HG02884 (cell line): ENCODE results near the gene NMRK2.
A peak's percentile ranks its signal among the peaks of the same experiment; 100 is the strongest.
"Not testable (repeated sequence)": the region's sequence is repeated elsewhere in the genome, so short reads cannot be mapped to it uniquely, and the experiment has no call there.

Source experiments
- ATAC-seq: cut with Tn5 transposase; IDR thresholded peaks from one replicate; pipeline ENCODE4 v1.9.1; 2021; ENCODE audit warnings: mild to moderate bottlenecking, moderate library complexity; ENCODE audit not compliant: unreplicated experiment

The NMRK2 gene

DNA sequence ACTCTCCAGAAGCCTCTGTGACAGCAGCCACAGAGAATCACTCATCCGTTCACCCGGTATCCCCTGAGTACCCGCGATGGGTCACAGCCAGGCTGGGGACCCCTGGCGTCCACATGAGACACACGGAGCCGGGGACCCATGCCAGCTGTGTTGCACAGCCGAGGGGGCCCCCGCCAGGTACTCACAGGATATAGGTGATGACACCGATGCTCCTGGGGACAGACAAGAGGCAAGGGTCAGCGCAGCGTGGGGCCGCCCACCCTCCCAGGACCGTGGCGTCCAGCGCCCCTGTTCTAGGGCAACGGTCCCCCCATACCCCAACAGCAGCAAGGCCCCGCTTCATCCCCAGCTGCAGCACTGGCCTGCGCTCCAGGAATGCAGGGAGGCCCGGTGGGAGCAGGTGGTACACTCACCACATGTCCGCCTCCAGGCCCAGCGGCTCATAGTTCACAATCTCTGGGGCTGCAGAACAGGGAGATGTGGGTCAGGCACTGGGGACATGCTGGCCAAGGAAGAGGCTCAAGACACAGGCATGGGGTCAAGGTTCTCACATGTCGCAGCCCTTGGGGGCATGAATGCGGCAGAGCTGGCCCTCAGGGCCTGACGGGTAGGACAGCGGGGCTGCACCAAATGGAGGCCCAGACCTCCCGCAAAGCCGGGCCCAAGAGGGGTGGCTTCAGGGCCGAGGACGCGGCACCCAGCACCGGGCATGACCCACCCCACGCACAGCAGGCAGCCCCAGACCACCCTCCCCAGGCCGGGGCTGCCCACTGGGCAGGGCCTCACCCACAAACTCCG lies 30.8 kb downstream of the NMRK2 start:
- ATAC-seq, result no peak

DNA sequence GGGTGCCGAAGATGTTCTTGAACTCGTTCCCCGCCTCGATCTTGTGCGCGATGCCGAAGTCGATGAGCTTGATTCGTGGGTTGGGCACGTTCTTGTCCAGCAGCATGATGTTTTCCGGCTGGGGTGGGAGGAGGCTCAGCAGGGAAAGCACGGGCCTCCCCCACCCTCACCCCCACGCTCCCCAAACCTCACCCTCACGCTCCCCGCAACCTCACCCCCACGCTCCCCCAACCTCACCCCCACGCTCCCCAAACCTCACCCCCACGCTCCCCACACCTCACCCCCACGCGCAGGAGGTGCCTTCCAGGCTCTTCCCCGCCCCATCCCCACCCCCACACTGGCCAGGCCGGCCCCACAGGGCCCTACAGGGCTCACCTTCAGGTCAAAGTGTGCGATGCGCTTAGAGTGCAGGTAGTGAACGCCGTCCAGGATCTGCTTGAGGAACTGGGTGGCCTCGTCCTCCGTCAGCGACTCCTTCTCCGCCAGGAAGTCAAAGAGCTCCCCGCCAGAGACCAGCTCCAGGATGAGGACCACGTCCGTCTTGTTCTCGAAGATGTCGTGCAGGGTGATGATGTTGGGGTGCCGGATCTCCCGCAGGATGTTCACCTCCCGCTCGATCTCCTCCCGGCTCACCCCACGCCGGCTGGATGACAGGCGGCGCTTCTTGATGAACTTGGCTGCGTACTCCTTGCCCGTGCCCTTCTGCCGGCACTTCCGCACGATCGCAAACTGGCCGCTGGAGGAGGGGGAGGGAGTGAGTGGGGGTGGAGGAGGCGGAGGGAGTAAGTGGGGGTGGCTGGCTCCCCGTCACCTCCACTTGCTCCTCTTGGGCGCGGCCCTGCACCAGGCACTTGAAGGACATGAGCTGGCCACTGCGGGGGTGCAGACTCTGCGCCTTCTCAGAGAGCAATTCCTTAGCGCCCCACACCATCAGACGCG lies 31.7 kb downstream of the NMRK2 start:
- no peak for ATAC-seq

DNA sequence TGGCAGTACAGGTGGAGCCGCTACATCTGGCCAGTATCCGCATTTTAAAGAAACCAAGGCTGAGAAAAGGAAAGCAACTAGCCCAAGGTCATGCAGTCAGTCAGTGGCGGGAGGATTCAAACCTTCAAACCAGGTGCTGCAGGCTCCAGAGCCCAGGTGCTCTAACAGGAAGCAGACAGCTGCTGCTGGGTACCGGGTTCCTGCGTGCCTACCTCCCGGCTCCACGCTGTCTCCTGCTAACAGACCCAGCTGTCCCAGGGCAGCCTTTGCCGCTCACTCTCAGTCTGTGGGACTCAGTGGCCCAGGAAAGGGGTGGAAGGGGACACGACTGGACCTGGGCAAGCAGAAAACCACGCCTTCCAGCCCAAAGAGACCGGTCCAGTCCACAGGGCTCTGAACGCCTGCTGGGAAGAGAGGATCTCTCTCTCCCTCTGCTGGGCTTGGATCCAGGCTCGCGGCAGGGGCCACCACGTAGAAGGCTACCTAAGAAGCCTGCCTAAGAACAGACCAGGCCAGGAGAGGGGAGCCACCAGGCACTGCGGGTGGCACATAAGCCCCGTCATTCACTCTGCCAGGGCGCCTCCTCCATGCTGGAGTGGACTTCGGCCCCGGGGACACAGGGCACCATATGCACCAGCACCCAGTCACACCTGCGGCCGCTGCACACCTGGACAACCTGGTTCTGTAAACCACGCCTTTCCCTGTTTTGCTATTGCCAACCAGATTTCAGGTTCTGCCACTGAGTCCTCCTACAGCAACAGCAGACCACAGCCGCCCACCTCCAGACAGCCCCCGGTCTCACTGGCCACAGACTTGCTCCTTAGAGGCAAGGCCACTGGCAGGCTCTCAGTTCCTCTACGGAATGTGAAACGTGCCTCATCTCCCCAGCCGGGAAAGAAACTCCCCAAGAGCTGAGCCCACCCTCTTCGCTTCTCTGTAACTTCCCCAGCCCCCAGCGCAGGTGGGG lies 33.5 kb downstream of the NMRK2 start:
- ATAC-seq, result no peak

DNA sequence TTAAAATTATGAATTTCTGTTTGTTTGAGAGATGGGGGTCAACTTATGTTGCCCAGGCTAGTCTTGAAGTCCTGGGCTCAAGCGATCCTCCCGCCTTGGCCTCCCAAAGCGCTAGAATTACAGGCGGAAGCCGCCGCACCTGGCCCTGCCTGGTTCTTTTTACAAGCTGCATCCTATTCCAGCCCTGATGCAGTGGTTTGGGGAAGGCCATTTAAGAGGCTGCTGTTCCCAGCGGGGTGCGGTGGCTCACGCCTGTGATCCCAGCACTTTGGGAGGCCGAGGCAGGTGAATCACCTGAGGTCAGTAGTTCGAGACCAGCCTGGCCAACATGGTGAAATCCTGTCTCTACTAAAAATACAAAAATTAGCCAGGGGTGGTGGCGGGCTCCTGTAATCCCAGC lies 35.1 kb downstream of the NMRK2 start:
- not testable (repeated sequence) for ATAC-seq

DNA sequence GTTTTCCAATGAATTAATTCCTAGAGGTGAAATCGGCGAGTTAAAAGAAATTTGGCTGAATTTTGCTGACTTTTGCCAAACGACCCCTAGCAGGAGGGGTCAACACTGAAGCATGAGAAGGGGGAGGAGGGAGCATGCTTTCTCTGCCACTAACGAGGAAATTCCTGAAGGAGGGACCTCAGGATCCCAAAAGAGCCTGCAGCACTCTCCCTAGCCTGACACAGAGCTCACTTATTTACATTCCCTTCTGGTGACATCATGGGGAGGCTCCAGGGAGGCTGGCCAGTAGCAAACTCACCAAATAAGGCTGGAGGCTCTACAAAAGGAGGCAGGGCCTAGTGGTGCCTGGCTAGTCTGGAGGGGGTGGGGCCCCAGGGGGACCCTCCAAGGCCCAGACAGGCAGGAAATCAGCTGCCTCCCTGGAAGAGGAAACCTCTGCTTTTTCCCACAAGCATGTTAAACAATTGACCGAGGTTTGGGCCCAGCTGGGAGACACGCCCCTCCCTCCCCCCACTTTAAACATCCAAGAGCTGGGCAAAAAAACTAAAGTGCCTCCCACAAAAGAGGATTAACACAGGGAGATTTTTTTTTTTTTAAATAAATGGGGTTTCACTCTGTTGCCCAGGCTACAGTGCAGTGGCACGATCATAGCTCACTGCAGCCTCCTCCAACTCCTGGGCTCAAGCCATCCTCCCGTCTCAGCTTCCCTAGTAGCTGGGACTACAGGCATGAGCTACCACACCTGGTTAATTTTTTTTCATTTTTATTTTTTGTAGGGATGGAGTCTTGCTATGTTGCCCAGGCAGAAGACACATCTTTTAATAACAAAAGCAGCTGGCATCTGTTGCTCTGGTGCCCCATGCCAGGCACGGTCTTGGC lies 35.9 kb downstream of the NMRK2 start:
- ATAC-seq, result no peak

GRCh38 chr19:3969435-3970312 lies 36.8 kb downstream of the NMRK2 start:
- ATAC-seq, result no peak

DNA sequence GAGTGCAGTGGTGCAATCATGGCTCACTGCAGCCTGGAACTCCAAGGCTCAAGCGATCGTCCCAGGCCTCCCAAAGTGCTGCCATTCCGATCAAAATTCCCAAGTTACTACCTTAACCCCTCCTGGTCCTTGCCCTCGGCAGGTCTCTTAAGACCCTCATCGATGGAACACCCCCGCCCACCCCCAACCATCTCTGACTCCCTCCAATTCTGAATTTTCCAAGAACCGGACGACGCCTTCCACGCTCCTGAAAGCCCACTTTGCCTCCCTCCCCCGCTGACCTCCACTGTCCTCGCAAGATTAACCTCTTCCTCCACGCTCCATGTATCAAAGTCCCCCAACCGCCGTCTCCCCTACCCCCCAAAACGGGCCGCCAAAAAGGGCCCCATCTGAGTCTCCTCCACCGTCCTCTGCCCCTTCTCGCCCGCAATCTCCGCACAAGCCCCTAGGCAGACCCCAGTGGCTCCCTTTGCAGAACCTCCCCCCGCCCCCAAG lies 37.5 kb downstream of the NMRK2 start:
- no peak for ATAC-seq

DNA sequence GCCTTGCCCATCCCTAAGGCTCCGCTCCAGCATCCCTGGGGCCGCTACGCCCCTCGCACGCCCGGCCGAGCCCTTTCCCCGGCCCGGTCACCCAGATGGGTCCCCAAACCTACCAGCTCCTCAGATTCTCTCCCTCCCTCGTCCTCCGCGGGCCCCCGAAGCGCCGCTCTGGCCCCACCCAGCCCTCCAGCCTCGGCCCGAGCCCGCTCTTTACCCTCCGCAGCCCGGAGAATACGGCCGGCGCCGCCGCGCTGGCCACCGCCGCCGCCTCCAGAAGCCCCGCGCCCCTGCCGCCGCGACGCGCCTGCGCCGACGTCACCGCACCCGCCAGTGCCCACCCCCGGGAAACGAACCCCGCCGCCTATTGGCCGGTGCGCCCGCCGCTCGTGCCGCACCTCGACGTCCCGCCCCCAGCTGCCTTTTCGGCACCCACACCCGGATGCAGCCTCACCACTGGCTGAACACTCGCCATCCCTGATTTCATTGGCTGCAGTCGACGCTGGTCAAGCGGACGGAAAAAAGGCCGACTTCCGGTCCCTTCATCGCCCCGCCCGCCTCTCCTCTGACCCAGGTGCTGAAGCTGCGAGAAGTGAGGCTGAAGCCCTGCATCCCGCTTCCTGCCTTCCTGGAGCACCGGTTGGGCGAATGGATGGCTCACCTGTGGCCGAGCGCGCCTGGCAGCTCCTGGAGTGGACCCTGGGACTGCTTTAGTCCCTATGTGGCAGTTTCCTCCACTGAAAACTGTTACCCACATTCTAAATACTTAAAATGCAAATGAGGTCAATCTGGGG lies 38.1 kb downstream of the NMRK2 start, which contains the start of gene DAPK3:
DAPK3 (minus strand) TSS at position 292 of the 791 bp plus-strand sequence. CDS start 1,364 bp downstream, outside the sequence.
- ATAC-seq, result peak; percentile 79

GRCh38 chr19:3975144-3975543 lies 42.3 kb downstream of the NMRK2 start:
- ATAC-seq, result no peak

GRCh38 chr19:3975637-3976087 lies 42.8 kb downstream of the NMRK2 start:
- no peak for ATAC-seq

DNA sequence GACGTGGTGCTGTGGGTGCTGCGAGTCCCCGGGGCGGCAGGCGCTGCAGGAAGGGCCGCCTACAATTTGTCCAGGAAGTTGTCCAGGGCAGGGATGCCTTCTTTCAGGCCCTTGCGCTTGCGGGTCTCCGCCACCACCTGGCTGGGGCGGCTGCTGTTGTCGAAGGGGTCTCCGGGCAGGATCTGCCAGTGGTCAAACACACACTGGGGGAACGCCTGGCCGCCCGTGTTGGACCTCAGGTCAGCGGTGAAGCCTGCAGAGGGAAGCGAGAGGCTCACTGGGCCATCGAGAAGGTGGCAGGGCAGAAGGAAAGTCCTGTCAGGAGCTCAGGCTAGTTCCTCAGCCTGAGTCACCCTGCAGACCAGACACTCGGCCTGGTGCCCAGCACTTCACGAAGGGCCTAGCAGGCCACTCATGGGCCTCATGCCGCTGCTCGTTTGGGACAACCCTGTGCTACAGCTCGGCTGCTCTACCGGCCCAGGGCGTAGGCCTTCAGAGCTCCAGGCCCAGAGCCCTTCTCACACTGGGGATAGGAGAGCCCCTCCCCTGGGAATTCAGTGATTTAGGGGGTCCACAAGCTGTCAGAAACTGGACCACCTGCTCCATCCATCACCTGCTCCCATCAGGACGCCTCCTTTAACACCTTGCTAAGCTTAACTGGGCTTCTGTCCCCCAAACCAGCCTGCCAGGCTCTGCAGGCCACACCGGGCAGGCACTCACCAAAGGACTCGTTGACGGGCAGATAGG lies 43.8 kb downstream of the NMRK2 start:
- ATAC-seq, result no peak

- ATAC-seq, result no peak
These were observed 44.6 kb downstream of the NMRK2 start for GRCh38 chr19:3977242-3978143.

- ATAC-seq, result no peak
These were observed 45.3 kb downstream of the NMRK2 start for GRCh38 chr19:3978145-3978544.

- ATAC-seq, result no peak
These were observed 46.4 kb downstream of the NMRK2 start for GRCh38 chr19:3979289-3979673.

DNA sequence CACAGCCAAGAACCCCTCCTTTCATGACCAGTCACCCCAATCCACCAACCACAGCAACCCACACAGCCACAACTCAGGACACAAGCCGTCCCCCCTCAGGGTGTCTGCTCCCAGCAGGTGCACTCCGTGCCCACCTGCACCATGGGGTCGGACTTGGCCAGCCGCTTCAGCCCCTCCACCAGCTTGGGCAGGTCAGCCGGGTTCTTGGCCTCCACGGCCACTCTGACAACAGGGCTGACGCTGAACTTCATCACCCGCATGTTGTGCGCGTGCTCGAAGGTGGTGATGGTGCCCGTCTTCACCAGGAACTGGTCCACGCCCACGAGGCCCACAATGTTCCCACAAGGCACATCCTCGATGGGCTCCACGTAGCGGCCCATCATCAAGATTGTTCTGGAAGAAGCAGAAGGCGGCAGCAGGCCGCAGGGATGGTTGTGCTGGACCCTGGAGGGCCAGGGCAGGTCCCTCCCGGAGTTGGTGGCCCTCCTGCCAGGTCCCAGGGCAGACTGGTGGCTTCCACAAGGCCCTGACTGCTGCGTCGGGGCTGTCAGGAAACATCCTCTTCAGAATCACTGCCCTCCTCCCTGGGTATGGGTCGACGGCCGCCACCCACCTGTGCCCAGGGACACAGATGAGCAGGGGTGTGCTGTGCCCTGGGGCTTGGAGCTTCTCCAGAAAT lies 46.9 kb downstream of the NMRK2 start:
- no peak for ATAC-seq
